DOHH2 (cell line): ENCODE measurements around the gene PIP4K2B.

ENCODE experiments used
- H3F3A ChIP-seq: fragments of 200-600 bp; sonication (generic), shearing (Covaris generic); 2 replicates; pipeline ENCODE4 v1.6.0; 2016; ENCODE audit warnings: antibody characterized with exemption, mild to moderate bottlenecking; ENCODE audit not compliant: control insufficient read depth, insufficient read depth
- H3K27ac ChIP-seq: fragments of 200-600 bp; sonication (generic); 2 replicates; pipeline ENCODE4 v1.5.1; 2014; ENCODE audit warnings: low read depth, mild to moderate bottlenecking, low read length, moderate library complexity
- H3K27me3 ChIP-seq: fragments of 200-600 bp; sonication (generic); 2 replicates; pipeline ENCODE4 v1.6.1; 2014; ENCODE audit warnings: mild to moderate bottlenecking, low read length, mixed read lengths; ENCODE audit not compliant: control insufficient read depth
- H3K36me3 ChIP-seq: fragments of 200-600 bp; sonication (generic); 2 replicates; pipeline ENCODE4 v1.6.1; 2014; ENCODE audit warnings: mild to moderate bottlenecking, low read length, moderate library complexity, mixed read lengths; ENCODE audit not compliant: control insufficient read depth
- H3K4me1 ChIP-seq: fragments of 200-600 bp; sonication (generic); 2 replicates; pipeline ENCODE4 v1.6.1; 2014; ENCODE audit warnings: mild to moderate bottlenecking, low read length, mixed read lengths; ENCODE audit not compliant: control insufficient read depth
- H3K4me2 ChIP-seq: fragments of 200-600 bp; sonication (generic); 2 replicates; pipeline ENCODE4 v1.6.0; 2014; ENCODE audit warnings: mild to moderate bottlenecking, low read length, moderate library complexity
- H3K4me3 ChIP-seq: fragments of 200-600 bp; sonication (generic); 2 replicates; pipeline ENCODE4 v1.5.1; 2014; ENCODE audit warnings: mild to moderate bottlenecking, low read length, mixed read lengths
- H3K79me2 ChIP-seq: fragments of 200-600 bp; sonication (generic); 2 replicates; pipeline ENCODE4 v1.6.1; 2014; ENCODE audit warnings: mild to moderate bottlenecking, low read length, mixed read lengths; ENCODE audit not compliant: control insufficient read depth
- H3K9me2 ChIP-seq: fragments of 200-600 bp; sonication (generic); replicated peaks from 2 replicates; pipeline ENCODE4 v1.6.1; 2014; ENCODE audit warnings: mild to moderate bottlenecking, low read length, mixed read lengths; ENCODE audit not compliant: control insufficient read depth
- H3K9me3 ChIP-seq: fragments of 200-600 bp; sonication (generic); 2 replicates; pipeline ENCODE4 v1.6.1; 2014; ENCODE audit warnings: antibody characterized with exemption, low read length, mixed read lengths; ENCODE audit not compliant: control insufficient read depth, insufficient read depth
- H4K20me1 ChIP-seq: fragments of 200-600 bp; sonication (generic); 2 replicates; pipeline ENCODE4 v1.6.0; 2014; ENCODE audit warnings: low read depth, mild to moderate bottlenecking, antibody characterized with exemption, low read length, moderate library complexity; ENCODE audit not compliant: control insufficient read depth, insufficient read depth
- EZH2phosphoT487 ChIP-seq: fragments of 200-600 bp; sonication (generic); IDR thresholded peaks from 2 replicates; pipeline ENCODE4 v1.6.1; 2017; ENCODE audit warnings: borderline replicate concordance, mild to moderate bottlenecking, antibody characterized with exemption, low read length, moderate library complexity, mixed read lengths
- TF ChIP-seq, protein P1 (sequence below): fragments of 200-600 bp; sonication (generic); IDR thresholded peaks from one replicate; pipeline ENCODE4 v1.5.1; 2014; ENCODE audit warnings: antibody characterized with exemption, mild to moderate bottlenecking, low read depth, low read length; ENCODE audit not compliant: poor library complexity, severe bottlenecking

The PIP4K2B gene

DNA sequence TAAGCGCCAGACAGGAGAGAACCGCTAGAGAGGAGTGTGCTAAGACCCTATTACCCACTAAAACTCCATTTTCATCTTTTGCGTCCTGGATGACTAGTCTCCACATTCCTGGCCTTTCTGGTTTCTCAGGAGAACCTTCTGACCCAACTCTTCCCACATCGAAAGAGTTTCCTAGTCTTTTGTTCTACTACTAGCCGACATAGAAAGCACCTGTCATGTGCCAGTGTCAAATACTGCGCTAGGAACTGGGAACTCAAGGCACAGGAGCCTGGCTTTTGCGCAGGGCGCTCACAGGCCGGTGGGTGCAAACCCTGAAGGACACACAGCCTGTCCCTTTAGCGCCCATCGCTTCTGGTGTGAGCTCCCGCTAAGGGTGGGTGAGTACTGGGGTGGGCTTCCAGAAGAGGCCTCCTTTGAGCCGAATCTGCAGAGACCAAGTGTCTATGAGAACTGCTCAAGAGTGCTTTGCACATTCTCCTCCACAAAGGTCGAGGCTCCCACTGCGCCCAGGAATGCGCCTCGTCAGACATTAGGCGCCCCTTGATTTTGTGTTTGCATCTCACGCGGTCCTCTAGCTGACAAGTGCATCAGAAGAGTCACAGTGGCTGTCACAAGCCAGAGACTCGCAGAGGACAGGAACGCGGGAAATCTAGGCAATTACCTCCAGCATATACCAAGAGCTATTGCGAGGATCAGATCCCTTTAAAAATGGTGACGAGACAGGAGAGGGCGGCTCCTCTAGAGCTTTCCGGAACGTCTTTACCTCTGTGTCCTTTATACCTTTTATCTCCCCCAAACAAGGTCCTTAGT, 48.8 kb downstream of the PIP4K2B start:
- Histone ChIP-seq H3F3A (peaks cover 21% of the 10 kb centered on the region), H4K20me1 (no peaks in the 10 kb centered on the region; the same call in 1 of the 2 replicates), H3K36me3 (peaks cover 22% of the 10 kb centered on the region), H3K27me3 (peaks cover 20% of the 10 kb centered on the region), H3K4me3 (peak overlapping the region; percentile 91), H3K9me3 (no peaks in the 10 kb centered on the region), H3K4me2 (peak overlapping the region; percentile 73), H3K4me1 (peaks cover 62% of the 10 kb centered on the region), H3K9me2 (no peaks in the 10 kb centered on the region), H3K27ac (peak overlapping the region; percentile 23; the same call in 1 of the 2 replicates), H3K79me2 (peaks cover 30% of the 10 kb centered on the region)
- TF ChIP-seq, protein P1, sequence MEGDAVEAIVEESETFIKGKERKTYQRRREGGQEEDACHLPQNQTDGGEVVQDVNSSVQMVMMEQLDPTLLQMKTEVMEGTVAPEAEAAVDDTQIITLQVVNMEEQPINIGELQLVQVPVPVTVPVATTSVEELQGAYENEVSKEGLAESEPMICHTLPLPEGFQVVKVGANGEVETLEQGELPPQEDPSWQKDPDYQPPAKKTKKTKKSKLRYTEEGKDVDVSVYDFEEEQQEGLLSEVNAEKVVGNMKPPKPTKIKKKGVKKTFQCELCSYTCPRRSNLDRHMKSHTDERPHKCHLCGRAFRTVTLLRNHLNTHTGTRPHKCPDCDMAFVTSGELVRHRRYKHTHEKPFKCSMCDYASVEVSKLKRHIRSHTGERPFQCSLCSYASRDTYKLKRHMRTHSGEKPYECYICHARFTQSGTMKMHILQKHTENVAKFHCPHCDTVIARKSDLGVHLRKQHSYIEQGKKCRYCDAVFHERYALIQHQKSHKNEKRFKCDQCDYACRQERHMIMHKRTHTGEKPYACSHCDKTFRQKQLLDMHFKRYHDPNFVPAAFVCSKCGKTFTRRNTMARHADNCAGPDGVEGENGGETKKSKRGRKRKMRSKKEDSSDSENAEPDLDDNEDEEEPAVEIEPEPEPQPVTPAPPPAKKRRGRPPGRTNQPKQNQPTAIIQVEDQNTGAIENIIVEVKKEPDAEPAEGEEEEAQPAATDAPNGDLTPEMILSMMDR = no peak
- no peak for TF ChIP-seq EZH2phosphoT487

DNA sequence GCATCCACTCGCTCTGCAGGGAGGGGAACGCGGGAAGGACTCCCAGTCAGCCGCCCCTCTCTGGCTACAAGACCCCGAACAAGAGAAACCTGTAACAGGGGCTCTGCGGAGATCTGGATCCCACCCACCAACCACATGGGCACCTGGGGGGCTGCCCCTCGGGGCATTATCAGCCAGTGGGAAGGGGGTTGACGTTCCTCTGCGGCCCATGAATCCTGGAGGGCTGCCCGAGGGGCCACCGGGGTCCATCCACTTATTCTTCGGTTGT, 49.4 kb downstream of the PIP4K2B start:
- TF ChIP-seq EZH2phosphoT487 = no peak
- TF ChIP-seq, protein P1 = no peak
- Histone ChIP-seq H4K20me1 (no peaks in the 10 kb centered on the region; the same call in 1 of the 2 replicates), H3K27ac (no peak overlapping the region), H3K9me2 (no peaks in the 10 kb centered on the region), H3K4me2 (peak overlapping the region; percentile 73), H3K36me3 (peaks cover 19% of the 10 kb centered on the region), H3K4me1 (peaks cover 68% of the 10 kb centered on the region), H3F3A (peaks cover 23% of the 10 kb centered on the region), H3K4me3 (peak overlapping the region; percentile 91), H3K79me2 (peaks cover 27% of the 10 kb centered on the region), H3K9me3 (no peaks in the 10 kb centered on the region), H3K27me3 (peaks cover 20% of the 10 kb centered on the region)

DNA sequence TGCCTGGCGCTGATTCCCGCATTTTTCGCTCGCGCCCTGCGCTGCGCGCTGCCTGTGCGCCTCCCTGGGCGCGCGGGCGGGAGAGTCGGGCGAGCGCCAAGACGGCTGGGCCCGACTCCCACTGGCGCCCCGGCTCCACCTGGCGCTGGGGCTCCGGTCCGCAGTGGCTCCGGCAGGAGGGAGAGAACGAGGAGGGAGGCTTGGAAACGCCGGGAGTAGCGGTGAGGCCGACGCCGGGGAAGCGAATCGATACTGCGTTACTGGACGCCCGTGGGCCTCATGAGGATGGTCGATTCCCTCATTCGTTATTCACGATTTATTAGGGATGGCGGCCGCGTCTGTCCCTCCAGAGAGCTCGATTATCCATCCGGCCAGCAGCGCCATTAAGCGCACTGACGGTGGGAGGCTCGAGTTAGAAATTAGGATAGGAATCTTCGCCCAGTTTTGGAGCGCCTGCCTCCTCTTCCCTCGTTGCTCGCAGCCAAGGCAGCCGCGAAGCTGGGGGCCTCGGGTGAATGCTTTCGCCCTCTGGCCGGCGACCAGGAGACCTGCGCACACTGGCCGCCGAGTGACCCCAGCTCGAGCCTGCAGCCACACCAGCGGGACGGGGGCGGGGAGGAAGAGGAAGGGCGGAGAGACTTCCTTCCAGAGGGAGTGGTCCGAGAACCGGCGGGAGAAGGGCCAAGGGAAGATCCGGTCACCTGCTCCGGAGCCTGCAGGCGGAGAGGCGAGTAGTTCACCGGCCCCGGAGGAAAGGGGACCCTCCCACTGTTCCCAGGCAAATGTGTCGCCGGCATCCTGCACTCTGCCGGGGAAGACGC, 49.9 kb downstream of the PIP4K2B start:
- peaks cover 13% of the 10 kb centered on the region for H3K36me3 ChIP-seq
- H3K4me2 ChIP-seq = peak overlapping the region; percentile 73
- H3K9me2 ChIP-seq = no peaks in the 10 kb centered on the region
- no peak overlapping the region for H3K27ac ChIP-seq
- no peaks in the 10 kb centered on the region; the same call in 1 of the 2 replicates for H4K20me1 ChIP-seq
- H3K4me1 ChIP-seq = peaks cover 69% of the 10 kb centered on the region
- H3K79me2 ChIP-seq = peaks cover 22% of the 10 kb centered on the region
- no peaks in the 10 kb centered on the region for H3K9me3 ChIP-seq
- peaks cover 20% of the 10 kb centered on the region for H3K27me3 ChIP-seq
- peaks cover 23% of the 10 kb centered on the region for H3F3A ChIP-seq
- peak overlapping the region; percentile 91 for H3K4me3 ChIP-seq
- TF ChIP-seq, protein P1 = no peak
- no peak for TF ChIP-seq EZH2phosphoT487
